Measurements from ENCODE around the gene SPECC1.
A peak's percentile ranks its signal among the peaks of the same experiment; 100 is the strongest.

SPECC1 gene

DNA sequence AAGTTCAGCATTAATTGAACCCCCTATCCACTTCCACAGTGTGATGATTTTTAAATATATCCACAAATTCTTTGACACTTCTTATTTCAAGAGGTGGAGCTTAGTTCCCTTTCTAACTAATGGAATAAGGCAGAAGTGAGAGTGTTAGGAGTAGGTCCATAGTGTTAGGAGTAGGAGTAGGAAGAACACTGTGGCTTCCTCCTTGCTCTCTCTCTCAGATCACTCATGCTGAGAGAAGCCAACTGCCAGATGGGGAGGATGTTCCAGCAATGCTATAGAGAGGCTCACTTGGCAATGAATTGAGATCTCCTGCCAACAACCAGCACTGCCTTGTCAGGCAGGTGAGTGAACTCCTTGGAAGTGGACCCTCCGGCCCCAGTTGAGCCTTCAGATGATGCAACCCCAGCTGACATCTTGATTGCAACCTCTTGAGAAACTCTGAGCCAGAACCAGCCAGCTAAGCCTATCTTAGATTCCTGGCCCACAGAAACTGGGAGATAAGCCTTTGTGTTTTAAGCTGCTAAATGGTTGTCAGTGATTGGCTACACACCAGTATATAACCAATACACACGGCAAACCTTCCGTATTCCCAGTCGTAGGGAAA lies 44.3 kb downstream of the SPECC1 start:
- DNase-seq (ENCODE audit: low read depth) = no peak
- TF ChIP-seq, protein P1, sequence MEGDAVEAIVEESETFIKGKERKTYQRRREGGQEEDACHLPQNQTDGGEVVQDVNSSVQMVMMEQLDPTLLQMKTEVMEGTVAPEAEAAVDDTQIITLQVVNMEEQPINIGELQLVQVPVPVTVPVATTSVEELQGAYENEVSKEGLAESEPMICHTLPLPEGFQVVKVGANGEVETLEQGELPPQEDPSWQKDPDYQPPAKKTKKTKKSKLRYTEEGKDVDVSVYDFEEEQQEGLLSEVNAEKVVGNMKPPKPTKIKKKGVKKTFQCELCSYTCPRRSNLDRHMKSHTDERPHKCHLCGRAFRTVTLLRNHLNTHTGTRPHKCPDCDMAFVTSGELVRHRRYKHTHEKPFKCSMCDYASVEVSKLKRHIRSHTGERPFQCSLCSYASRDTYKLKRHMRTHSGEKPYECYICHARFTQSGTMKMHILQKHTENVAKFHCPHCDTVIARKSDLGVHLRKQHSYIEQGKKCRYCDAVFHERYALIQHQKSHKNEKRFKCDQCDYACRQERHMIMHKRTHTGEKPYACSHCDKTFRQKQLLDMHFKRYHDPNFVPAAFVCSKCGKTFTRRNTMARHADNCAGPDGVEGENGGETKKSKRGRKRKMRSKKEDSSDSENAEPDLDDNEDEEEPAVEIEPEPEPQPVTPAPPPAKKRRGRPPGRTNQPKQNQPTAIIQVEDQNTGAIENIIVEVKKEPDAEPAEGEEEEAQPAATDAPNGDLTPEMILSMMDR (IDR thresholded peaks at IDR 0.05; ENCODE audit: low read length, missing control alignments) = no peak
- no peak overlapping the region for H3K4me3 ChIP-seq (replicated peaks; ENCODE audit: low read depth, low read length)

DNA sequence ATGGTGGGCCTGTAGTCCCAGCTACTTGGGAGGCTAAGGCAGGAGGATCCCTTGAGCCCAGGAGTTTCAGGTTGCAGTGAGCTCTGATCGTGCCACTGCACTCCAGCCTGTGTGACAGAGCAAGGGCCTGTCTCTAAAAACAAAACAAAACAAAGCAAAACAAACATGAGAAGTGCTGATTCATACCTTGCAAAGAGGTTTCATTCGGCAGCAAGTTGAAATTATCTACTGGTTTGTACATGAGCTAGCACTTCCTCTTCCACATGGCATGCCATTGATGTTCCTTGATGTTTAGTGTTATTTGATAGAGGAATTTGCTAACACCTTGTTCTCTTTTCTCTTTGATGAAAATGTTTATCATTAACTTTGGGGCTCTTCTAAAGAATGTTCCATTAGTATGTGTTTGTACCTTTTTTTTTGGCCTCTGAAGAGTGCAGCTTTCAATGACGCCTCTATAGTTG lies 50.6 kb downstream of the SPECC1 start:
- H3K4me3 ChIP-seq (replicated peaks; ENCODE audit: low read depth, low read length) = no peak overlapping the region
- peak; percentile 40 for DNase-seq (ENCODE audit: low read depth)
- TF ChIP-seq, protein P1 (IDR thresholded peaks at IDR 0.05; ENCODE audit: low read length, missing control alignments) = no peak

- TF ChIP-seq, protein P1 (IDR thresholded peaks at IDR 0.05; ENCODE audit: low read length, missing control alignments) = no peak
- H3K4me3 ChIP-seq (replicated peaks; ENCODE audit: low read depth, low read length) = no peak overlapping the region
- peak; percentile 93 for DNase-seq (ENCODE audit: low read depth)
Observed at GRCh38 chr17:20063665-20064648, 54.8 kb downstream of the SPECC1 start.

DNA sequence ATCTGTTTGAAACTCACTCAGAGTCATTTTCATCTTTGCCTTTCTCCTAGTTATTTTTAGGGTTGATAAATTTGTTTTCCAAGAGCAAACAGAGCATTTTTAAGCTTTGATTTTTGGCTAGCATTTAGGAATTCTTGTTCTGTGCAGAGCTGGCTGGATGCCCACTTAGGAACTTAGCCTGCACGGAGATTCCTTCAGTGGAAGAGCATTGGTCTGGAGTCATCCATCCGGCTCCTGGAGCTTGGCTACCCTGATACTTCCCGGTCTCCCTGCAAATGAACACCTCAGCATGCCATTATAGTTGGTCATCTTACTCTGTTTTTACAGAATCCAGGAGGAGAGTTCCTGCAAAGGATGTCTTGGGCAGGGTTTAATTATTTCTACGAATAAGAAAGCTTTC lies 57.1 kb downstream of the SPECC1 start:
- TF ChIP-seq, protein P1 (IDR thresholded peaks at IDR 0.05; ENCODE audit: low read length, missing control alignments) = no peak
- peak; percentile 83 for DNase-seq (ENCODE audit: low read depth)
- H3K4me3 ChIP-seq (replicated peaks; ENCODE audit: low read depth, low read length) = no peak overlapping the region

- H3K4me3 ChIP-seq (replicated peaks; ENCODE audit: low read depth, low read length) = no peak overlapping the region
- TF ChIP-seq, protein P1 (IDR thresholded peaks at IDR 0.05; ENCODE audit: low read length, missing control alignments) = no peak
- no peak for DNase-seq (ENCODE audit: low read depth)
Observed at GRCh38 chr17:20067711-20068110, 58.6 kb downstream of the SPECC1 start.

DNA sequence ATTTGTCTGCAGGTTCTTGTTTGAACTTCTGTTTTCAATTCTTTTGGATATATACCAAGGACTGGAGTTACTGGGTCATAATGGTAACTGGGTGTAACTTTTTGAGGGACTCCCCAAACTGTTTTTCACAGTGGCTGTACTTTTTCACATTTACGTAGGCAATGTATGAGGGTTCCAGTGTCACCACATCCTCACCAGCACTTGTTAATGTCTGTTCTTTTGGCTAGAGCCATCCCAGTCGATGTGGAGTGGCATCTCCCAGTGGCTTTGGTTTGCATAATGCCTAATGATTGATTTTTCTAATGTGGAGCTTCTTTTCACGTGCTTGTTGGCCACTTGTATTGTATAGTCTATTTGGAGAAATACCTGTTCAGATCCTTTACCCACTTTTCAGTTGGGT lies 59.3 kb downstream of the SPECC1 start:
- TF ChIP-seq, protein P1 (IDR thresholded peaks at IDR 0.05; ENCODE audit: low read length, missing control alignments) = no peak

More for the DNA sequence above, 59.3 kb downstream of the SPECC1 start:
- no peak for DNase-seq (ENCODE audit: low read depth)
- H3K4me3 ChIP-seq (replicated peaks; ENCODE audit: low read depth, low read length) = no peak overlapping the region

Data from fibroblast of pulmonary artery (primary cell).